Measurements from ENCODE around the gene KATNA1.

Gene KATNA1

GRCh38 chr6:149636124-149636523 is 12.4 kb downstream of the KATNA1 start:
- H3K27ac ChIP-seq, result peak overlapping the region; percentile 4; the same call in 1 of the 2 replicates
- TF ChIP-seq CTCF (IDR thresholded peaks at IDR 0.05) (no peak), ZFX (IDR thresholded peaks at IDR 0.05; ENCODE audit: borderline replicate concordance) (no peak)

GRCh38 chr6:149634315-149634714 is 14.2 kb downstream of the KATNA1 start:
- H3K27ac ChIP-seq, result no peak overlapping the region
- TF ChIP-seq ZFX (IDR thresholded peaks at IDR 0.05; ENCODE audit: borderline replicate concordance) (no peak), CTCF (IDR thresholded peaks at IDR 0.05) (no peak)

DNA sequence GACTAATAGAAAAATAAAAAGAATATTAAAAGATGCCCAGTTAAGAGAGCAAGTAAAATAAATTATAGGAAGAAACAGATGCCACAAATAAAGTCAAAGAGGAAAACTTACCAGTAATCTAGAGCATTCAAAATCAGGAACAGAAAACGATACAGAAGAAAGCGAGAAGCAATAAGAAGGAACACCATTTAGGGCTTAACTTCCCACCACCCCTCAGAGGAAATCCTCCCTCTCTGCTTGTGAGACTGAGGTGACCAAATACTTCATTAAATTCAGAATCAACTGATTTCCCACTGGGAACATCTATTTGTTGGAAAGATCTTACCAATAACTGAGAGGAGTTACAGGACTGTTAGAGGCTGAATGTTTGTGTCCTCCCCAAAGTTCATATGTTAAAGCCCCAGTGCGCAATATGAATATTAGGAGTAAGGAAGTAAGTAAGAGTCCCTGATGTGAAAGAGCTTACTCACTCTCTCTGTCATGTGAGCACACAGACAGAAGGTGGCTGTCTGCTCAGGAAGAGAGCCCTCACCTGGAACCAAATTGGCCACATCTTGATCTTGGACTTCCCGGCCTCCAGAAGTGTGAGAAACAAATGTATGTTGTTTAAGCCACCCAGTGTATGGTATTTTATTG is 19.5 kb downstream of the KATNA1 start:
- no peak overlapping the region for H3K27ac ChIP-seq
- TF ChIP-seq CTCF (IDR thresholded peaks at IDR 0.05), result no peak
- TF ChIP-seq ZFX (IDR thresholded peaks at IDR 0.05; ENCODE audit: borderline replicate concordance), result no peak

DNA sequence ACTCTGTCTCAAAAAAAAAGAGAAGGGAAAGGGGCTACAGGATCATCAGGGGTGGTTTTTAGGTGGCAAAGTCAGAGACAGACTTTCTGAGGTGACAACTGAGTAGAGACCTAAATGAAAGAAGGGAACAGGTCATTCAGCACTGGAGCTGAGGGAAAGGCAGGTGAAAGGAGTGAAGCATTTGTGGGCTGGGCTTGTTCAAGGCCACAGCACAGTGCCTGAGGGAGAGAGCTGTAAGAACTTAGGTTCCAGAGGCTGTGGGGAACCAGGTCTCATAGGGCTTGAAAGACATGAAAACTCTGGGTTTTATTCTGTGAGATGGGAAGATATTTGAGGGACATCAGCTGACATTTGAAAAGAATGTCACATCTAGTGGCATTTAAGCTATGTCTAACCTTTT is 20.8 kb downstream of the KATNA1 start:
- TF ChIP-seq ZFX (IDR thresholded peaks at IDR 0.05; ENCODE audit: borderline replicate concordance) (no peak), CTCF (IDR thresholded peaks at IDR 0.05) (no peak)

DNA sequence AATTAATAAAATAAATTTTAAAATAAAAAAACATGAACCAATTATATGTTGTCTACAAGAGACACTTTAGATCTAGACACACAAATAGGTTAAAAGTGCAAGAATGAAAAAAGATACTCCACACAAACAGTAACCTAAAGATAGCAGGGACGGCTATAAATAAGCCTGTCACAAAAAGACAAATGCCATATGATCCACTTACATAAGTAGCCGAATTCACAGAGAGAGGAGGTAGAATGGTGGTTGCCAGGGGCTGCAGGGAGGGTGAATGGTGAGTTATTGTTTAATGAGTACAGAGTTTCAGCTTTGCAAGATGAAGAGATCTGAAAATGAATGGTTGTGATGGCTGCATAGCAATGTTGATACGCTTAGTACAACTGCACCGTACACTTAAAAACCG is 32.7 kb downstream of the KATNA1 start:
- TF ChIP-seq CTCF (IDR thresholded peaks at IDR 0.05) (no peak), ZFX (IDR thresholded peaks at IDR 0.05; ENCODE audit: borderline replicate concordance) (no peak)
- no peak overlapping the region for H3K27ac ChIP-seq

More for the DNA sequence above, 20.8 kb downstream of the KATNA1 start:
- no peak overlapping the region for H3K27ac ChIP-seq

DNA sequence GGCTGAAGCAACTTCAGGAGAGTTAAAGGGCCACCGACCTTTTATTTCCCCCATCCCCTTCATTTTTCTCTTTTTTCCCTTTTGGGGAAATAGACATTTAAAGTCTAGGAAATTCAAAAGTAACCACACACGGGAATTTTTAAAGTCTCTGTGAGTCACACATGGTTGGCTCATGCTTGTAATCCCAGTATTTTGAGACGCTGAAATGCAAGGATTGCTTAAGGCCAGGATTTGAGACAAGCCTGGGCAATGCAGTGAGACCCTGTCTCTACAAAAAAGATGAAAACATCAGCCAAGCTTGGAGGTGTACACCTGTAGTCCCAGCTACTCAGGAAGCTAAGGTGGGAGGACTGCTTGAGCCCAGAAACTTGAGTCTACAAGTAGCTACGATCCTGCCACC is 34.2 kb downstream of the KATNA1 start:
- H3K27ac ChIP-seq, result no peak overlapping the region
- TF ChIP-seq ZFX (IDR thresholded peaks at IDR 0.05; ENCODE audit: borderline replicate concordance) (no peak), CTCF (IDR thresholded peaks at IDR 0.05) (no peak)

GRCh38 chr6:149608381-149608982 is 40.0 kb downstream of the KATNA1 start:
- no peak overlapping the region for H3K27ac ChIP-seq

More at GRCh38 chr6:149608381-149608982, 40.0 kb downstream of the KATNA1 start:
- TF ChIP-seq CTCF (IDR thresholded peaks at IDR 0.05) (no peak), ZFX (IDR thresholded peaks at IDR 0.05; ENCODE audit: borderline replicate concordance) (no peak)

All from 22Rv1 (cell line).